Ectodermal cell (in vitro differentiated cells): ENCODE measurements around the gene NINJ2.

ENCODE experiments used
- H3K27ac ChIP-seq: 2 replicates; pipeline ENCODE4 v1.7.0; 2013; ENCODE audit warnings: mild to moderate bottlenecking, low read depth, low read length; ENCODE audit not compliant: insufficient read depth, poor library complexity, severe bottlenecking
- H3K27me3 ChIP-seq: 2 replicates; pipeline ENCODE4 v1.7.0; 2013; ENCODE audit warnings: mild to moderate bottlenecking, low read length; ENCODE audit not compliant: insufficient read depth, control insufficient read depth, poor library complexity, severe bottlenecking
- H3K36me3 ChIP-seq: one replicate; pipeline ENCODE4 v1.7.0; 2013; ENCODE audit warnings: low read length; ENCODE audit not compliant: control insufficient read depth, insufficient read depth
- H3K4me1 ChIP-seq: one replicate; pipeline ENCODE4 v1.7.0; 2013; ENCODE audit warnings: low read length; ENCODE audit not compliant: control insufficient read depth, insufficient read depth
- H3K4me3 ChIP-seq: 2 replicates; pipeline ENCODE4 v1.7.0; 2013; ENCODE audit warnings: low read depth, low read length, control low read depth; ENCODE audit not compliant: insufficient read depth
- H3K9me3 ChIP-seq: 2 replicates; pipeline ENCODE4 v1.7.0; 2013; ENCODE audit warnings: mild to moderate bottlenecking, low read length, moderate library complexity; ENCODE audit not compliant: control insufficient read depth
- WGBS, 2 experiments: methylation state at CpG; one replicate each; pipeline ENCODE4 v1.1.7; 2013; ENCODE audit warnings: missing lambda C conversion rate in 2 of 2; 5-methylcytosine and 5-hydroxymethylcytosine counted together

The NINJ2 gene

DNA sequence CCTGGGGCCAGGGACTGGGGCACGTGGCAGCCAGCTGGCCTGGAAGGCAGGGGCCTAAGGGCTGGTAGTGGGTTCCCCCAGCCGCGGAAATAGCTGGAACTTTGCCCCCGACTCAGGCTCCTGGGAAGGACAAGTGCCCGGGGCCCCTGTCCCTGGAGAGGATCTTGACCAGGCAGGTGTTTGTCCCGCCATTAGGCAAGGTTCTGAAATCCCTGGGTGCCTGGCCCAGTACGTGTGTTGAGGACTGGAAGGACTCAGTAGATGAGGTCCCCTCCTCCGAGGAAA, 109.3 kb downstream of the NINJ2 start:
- no peaks in the 10 kb centered on the region for H3K27me3 ChIP-seq
- H3K9me3 ChIP-seq: no peaks in the 10 kb centered on the region
- WGBS, 2 experiments: 88 to 91% methylated on average over 8 of the region's 8 CpGs
- H3K27ac ChIP-seq: no peak overlapping the region
- peaks cover 10% of the 10 kb centered on the region for H3K36me3 ChIP-seq
- no peaks in the 10 kb centered on the region for H3K4me1 ChIP-seq
- H3K4me3 ChIP-seq: no peak overlapping the region

DNA sequence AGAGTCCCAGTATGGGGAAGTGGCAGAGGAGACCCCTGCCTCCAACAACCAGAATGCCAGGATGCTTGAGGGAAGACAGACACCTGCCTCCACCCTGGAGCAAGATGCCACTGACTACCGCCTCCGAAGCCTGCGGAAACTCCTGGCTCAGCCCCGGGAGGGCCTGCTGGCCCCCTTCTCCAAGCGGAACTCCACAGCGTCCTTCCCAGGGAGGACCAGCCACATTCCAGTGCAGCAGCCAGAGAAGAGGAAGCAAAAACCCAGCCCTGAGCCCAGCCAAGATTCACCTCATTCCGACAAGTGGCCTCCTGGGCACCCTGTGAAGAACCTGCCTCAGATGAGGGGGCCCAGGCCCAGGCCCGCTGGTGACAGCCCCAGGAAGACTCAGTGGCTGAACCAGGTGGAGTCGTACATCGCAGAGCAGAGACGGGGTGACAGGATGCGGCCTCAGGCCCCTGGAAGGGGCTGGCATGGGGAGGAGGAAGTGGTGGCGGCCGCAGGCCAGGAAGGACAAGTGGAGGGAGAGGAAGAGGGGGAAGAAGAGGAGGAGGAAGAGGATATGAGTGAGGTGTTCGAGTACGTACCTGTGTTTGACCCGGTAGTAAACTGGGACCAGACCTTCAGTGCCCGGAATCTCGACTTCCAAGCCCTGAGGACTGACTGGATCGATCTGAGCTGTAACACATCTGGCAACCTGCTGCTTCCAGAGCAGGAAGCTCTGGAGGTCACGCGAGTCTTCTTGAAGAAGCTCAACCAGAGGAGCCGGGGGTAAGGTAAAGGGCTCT, 109.8 kb downstream of the NINJ2 start:
- Histone ChIP-seq H3K36me3 (peaks cover 10% of the 10 kb centered on the region), H3K4me1 (no peaks in the 10 kb centered on the region), H3K4me3 (no peak overlapping the region), H3K9me3 (no peaks in the 10 kb centered on the region), H3K27ac (no peak overlapping the region), H3K27me3 (no peaks in the 10 kb centered on the region)
- 95% methylated on average over 23 of the region's 23 CpGs for WGBS, 2 experiments

DNA sequence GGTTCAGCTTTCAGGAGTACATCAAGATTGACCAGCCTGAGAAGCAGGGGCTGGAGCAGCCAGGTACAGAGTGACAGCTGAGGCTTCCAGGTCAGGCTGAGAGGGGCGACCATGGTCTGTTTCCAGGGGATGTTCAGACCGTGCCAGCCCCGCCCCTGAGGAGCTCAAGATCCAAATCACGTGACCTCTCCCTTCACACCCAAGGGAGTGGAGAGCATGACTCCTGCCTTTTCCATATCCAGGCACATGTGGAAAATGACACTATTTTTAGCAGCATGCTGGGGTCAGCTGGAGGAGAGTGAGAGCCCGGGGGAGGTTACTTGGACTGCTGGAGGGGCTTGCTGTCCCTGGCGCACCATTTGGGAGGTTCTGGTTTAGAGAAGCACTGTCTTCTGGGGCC, 110.8 kb downstream of the NINJ2 start:
- H3K9me3 ChIP-seq: no peaks in the 10 kb centered on the region
- no peak overlapping the region for H3K27ac ChIP-seq
- H3K4me3 ChIP-seq: no peak overlapping the region
- WGBS, 2 experiments: 85% methylated on average over 6 of the region's 6 CpGs
- H3K36me3 ChIP-seq: peaks cover 10% of the 10 kb centered on the region
- H3K4me1 ChIP-seq: no peaks in the 10 kb centered on the region
- H3K27me3 ChIP-seq: no peaks in the 10 kb centered on the region

DNA sequence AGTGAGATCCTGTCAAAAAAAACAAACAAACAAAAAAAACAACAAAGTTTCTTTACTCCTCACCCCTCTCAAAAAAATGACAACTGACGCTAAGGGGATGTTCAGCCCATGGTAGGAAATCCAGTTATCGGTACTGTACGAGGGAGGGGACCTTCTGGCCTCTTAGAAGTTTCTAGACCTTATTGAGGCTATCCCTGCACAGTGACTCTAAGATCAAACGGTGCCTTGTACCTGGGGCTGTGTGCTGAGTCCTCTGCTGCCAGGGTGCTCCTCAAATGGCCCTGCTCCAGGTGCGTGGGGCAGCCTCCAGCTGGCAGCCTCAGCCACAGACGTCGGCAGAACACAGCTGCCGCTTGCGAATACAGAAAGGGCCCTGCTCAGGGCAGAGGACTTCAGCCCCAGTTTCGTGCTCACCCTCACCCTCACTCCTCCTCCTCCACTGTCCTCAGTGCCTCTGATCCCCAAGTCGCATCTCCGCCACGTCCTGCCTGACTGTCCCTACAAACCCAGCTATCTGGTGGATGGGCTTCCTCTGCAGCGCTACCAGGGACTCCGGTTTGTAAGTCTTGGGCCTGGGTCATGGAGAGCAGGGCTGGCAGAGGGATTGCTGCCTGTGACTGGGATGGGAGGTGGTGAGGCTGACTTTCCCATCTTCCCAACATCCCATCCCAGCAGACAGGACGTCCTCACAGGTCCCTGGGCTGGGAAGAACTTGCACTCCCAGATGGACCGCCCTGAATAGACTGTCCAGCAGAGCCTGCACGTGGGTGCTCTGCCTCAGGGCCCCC, 112.6 kb downstream of the NINJ2 start:
- Histone ChIP-seq H3K27ac (no peak overlapping the region), H3K9me3 (no peaks in the 10 kb centered on the region), H3K36me3 (peaks cover 10% of the 10 kb centered on the region), H3K4me1 (no peaks in the 10 kb centered on the region), H3K4me3 (no peak overlapping the region), H3K27me3 (peaks cover 6% of the 10 kb centered on the region)
- WGBS, 2 experiments: 94 to 95% methylated on average over 18 of the region's 18 CpGs

DNA sequence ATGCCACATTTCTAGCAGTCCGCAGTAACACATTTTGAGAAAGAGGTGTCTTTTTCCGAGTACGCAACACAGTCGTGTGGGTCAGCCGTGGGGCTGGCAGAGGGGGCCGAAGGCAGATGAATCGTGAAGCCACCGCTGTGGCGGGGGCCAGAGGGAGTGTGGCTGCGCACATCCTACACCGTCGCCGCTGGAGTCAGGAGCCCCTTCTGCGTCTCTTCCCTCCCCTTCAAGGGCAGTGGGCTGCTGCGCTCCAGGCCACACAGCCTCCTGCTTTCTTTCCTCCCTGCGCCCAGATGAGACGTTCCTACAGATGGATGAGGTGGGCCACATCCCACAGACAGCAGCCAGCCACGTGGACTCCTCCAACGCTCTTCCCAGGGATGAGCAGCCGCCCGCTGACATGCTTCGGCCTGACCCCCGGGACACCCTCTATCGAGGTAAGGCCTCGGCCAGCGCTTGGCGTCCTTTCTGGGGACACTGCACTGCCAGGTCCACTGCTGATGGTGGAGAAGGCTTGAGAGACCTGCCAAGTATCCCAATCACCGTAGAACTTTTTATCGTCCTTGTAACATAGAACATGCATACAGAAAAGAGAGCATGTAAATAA, 113.7 kb downstream of the NINJ2 start:
- Histone ChIP-seq H3K4me3 (no peak overlapping the region), H3K36me3 (peaks cover 10% of the 10 kb centered on the region), H3K9me3 (no peaks in the 10 kb centered on the region), H3K4me1 (no peaks in the 10 kb centered on the region), H3K27me3 (peaks cover 6% of the 10 kb centered on the region), H3K27ac (no peak overlapping the region)
- WGBS, 2 experiments: 94% methylated on average over 28 to 29 of the region's 29 CpGs

DNA sequence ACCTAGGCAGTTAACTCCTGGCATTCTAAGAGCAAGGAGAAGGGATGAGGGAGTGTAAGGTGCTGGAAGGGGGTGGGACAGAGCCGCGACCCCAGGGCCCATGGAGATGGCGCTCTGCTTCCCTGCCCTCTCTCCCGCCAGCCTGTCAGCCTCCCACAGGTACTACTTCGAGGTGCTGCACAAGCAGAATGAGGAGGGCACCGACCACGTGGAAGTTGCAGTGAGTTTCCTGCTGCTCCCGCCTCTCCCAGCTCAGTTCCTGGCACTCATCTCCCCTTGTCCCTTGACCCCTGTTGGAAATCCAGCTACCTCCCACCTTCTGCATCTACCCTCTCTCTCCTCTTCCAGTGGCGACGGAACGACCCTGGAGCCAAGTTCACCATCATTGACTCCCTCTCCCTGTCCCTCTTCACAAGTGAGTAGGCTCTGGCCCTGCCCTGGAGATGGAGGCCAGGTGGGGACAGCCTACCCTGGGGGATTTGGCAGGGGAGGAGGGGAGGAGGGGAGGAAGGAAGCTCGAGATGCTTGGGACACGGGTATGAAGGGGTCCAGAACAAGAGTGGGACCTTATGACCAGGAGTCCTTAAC, 115.3 kb downstream of the NINJ2 start:
- peaks cover 6% of the 10 kb centered on the region for H3K36me3 ChIP-seq
- WGBS, 2 experiments: 89 to 90% methylated on average over 13 of the region's 13 CpGs

DNA sequence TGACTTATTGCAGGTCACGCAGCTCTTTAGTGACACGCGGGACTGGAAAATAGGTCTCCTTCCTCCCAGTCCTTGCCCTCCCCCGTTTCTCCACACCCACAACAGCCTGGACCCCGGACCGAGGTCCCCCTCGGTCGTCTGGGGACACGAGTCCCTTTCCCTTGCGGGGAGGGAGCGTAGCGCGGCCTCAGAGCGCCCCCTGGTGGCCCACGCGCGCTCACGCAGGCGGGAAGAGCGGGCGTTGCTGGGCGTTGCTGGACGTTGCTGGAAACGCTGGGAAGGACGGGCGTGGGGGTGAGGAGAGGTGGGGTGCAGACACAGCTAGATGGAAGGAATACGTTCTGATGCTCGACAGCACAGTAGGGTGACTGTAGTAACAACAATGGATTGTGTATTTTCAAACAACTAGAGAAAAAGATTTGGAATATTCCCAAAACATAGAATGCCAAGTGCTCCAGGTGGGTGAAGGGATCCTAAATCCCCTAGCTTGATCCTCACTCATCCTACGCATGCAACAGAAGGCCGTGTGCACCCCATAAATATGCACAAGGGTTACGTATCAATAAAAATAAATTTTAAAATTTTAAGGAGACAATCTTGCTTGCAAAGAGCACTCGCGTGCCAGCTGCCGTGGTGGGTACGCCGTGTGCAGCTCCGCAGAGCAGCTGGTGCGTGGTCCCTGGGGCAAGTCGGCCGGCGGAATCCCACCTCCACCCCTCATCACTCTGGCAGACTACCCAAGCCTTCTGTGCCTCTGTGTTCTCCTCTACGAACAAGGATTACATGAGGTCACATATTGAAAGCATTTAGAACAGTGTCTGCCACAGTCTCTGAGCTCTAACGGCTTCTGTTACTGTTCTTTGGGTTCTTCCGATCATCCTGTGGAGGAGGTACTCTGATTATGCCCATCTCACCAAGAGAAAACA, 116.1 kb downstream of the NINJ2 start:
- Histone ChIP-seq H3K27me3 (peaks cover 6% of the 10 kb centered on the region), H3K27ac (no peak overlapping the region), H3K4me1 (peaks cover 9% of the 10 kb centered on the region), H3K36me3 (no peaks in the 10 kb centered on the region), H3K9me3 (no peaks in the 10 kb centered on the region), H3K4me3 (no peak overlapping the region)
- 42 to 43% methylated on average over 44 of the region's 44 CpGs for WGBS, 2 experiments

More for the DNA sequence above, 115.3 kb downstream of the NINJ2 start:
- peaks cover under 1% of the 10 kb centered on the region for H3K4me1 ChIP-seq
- H3K27ac ChIP-seq: no peak overlapping the region
- no peak overlapping the region for H3K4me3 ChIP-seq
- no peaks in the 10 kb centered on the region for H3K9me3 ChIP-seq
- H3K27me3 ChIP-seq: peaks cover 6% of the 10 kb centered on the region

DNA sequence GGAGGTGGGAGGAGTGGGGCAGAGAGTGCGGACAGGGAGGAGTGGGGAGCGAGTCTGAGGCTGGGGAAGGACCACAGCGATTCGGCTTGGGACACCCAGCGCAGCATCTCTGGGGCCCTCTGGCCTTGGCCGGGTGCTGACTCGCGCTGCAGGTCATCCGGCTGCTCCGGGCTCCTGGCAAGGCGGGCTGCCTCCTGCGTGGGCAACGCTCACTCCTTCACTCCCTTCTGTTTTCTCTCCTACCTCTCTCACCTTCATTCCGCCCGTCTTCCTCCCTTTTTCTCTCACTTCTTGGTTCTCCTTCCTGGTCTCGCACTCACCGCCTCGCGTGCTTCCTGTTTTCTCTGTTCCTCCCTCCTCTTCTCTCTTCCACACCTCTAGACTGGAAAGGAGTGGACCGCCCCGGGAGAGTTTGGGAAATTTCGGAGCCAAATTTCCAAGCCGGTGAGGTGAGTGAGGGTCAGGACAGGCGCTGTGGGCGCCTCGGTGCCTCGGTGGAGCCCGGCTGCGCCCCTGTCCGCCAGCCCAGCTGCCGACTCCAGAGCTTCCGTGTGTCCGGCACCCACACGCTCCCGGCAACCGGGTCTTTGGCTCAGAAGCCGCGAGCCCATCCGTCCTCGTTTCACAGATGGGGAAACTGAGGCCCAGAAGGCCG, 116.9 kb downstream of the NINJ2 start:
- H3K27me3 ChIP-seq: peaks cover 6% of the 10 kb centered on the region
- WGBS, 2 experiments: 68 to 69% methylated on average over 41 of the region's 41 CpGs
- H3K4me3 ChIP-seq: no peak overlapping the region
- peaks cover 14% of the 10 kb centered on the region for H3K4me1 ChIP-seq
- H3K27ac ChIP-seq: no peak overlapping the region
- no peaks in the 10 kb centered on the region for H3K36me3 ChIP-seq
- H3K9me3 ChIP-seq: no peaks in the 10 kb centered on the region

DNA sequence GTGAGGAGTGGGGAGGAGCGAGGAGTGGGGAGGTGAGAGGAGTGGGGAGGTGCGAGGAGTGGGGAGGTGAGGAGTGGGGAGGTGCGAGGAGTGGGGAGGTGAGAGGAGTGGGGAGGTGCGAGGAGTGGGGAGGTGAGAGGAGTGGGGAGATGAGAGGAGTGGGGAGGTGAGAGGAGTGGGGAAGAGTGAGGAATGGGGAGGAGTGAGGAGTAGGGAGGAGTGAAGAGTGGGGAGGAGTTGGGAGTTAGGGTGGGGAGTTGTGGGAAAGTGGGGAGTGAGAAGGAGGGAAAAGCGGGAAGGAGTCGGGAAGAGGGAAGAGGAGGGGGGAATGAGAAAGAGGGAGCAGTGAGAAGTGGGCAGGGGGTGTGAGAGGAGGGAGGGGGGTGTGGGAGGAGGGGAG, 117.4 kb downstream of the NINJ2 start:
- H3K27me3 ChIP-seq: peaks cover 6% of the 10 kb centered on the region
- H3K4me1 ChIP-seq: peaks cover 19% of the 10 kb centered on the region
- H3K27ac ChIP-seq: no peak overlapping the region
- H3K9me3 ChIP-seq: no peaks in the 10 kb centered on the region
- no peak overlapping the region for H3K4me3 ChIP-seq
- H3K36me3 ChIP-seq: no peaks in the 10 kb centered on the region
- WGBS, 2 experiments: 85 to 87% methylated on average over 6 of the region's 6 CpGs
